ENCODE results near the gene ACOXL. TPM values are rescaled to one million over a fixed set of nuclear protein-coding genes. Genes with fewer than 3 reads are reported as not detected.

ACOXL gene
- total RNA-seq, 2 experiments from 2014 or later, result 0.26 to 0.41 TPM

DNA sequence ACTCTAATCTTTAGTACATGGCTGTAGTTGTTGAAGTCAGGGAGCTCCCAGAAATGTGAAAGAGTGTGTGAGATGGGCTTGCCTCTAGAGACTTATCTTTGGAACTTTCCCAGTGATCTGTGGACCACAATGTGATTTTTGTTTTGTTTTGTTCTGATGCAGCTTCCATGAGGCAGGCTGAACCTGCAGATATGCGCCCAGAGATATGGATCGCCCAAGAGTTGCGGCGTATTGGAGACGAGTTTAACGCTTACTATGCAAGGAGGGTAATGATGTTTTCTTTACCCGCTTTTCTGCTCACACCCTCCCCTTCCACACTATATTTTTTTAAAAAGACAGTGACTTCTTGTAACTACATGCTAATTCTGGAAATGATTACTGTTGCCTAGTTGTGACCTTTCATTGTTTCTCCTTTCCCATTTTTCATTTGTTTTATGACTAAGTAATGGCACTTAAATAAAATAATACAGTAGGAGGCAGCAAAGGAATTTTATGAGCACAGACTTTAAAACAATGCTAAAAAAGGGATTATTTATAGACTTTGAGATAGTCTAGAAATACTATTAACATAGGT, 417.6 kb downstream of the ACOXL start:
- H3K9me3 Mint-ChIP-seq, result no peaks in the 10 kb centered on the region
- intact Hi-C loops (cut with micrococcal nuclease), result no loop called here
- peaks cover 15% of the 10 kb centered on the region for H3K4me1 Mint-ChIP-seq (ENCODE audit: low read depth)
- H3K27ac Mint-ChIP-seq, result no peak overlapping the region
- no peak overlapping the region for H3K4me3 Mint-ChIP-seq
- DNase-seq, result no peak
- H3K36me3 Mint-ChIP-seq, result peaks cover 63% of the 10 kb centered on the region
- CTCF ChIA-PET, result no interaction called here
- POLR2A ChIA-PET, result interaction anchor here (0.8 kb wide), 1 partner anchor 40 kb away, joined by 3 read pairs; no protein-coding TSS in a partner anchor
- H3K27me3 Mint-ChIP-seq, result no peaks in the 10 kb centered on the region

DNA sequence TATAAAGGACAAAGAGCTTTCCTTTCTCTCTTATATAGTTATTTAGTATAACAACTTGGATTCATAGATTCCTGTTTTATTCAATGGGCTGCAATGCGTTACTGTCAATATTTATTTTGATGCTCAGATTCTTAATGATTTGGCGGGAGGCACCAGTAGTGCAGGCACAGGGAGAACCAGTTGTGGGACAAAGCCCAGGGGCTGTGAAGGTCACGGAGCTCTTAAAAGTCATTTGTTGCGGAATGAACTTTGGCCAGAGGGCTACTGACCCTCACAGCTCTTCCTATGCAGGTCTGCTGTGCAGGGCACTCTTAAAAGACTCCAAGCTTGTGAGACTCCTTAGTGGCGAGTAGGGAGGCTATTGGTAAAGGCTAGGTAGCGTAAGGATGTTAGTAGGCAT, 422.4 kb downstream of the ACOXL start:
- no peak overlapping the region for H3K4me3 Mint-ChIP-seq
- intact Hi-C loops (cut with micrococcal nuclease), result no loop called here
- CTCF ChIA-PET, result no interaction called here
- no peak for DNase-seq
- H3K36me3 Mint-ChIP-seq, result peaks cover 75% of the 10 kb centered on the region
- no peaks in the 10 kb centered on the region for H3K9me3 Mint-ChIP-seq
- no peaks in the 10 kb centered on the region for H3K27me3 Mint-ChIP-seq
- H3K27ac Mint-ChIP-seq, result no peak overlapping the region
- POLR2A ChIA-PET, result no interaction called here
- H3K4me1 Mint-ChIP-seq (ENCODE audit: low read depth), result peaks cover 15% of the 10 kb centered on the region

DNA sequence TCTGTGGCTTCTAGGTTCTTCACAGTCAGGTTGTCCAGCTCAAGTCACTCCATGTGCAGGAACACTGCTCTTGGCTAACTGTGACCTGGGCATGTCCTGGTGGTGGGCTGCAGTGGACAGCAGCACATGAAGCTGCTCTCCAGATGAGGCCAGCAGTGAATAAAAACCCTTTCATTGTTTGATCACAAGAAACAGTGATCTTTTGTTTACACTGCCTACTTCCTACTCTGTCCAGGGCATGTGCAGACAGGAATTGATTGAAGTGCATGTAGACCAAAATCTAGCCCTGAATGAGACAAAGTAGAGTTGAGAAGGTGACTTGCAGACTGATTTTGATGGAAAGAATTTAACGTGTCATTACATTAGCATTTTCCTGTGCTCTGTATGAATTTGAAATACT, 423.2 kb downstream of the ACOXL start:
- ChIA-PET CTCF (no interaction called here), POLR2A (no interaction called here)
- peaks cover 11% of the 10 kb centered on the region for H3K4me1 Mint-ChIP-seq (ENCODE audit: low read depth)
- H3K4me3 Mint-ChIP-seq, result no peak overlapping the region
- no peaks in the 10 kb centered on the region for H3K27me3 Mint-ChIP-seq
- intact Hi-C loops (cut with micrococcal nuclease), result no loop called here
- peaks cover 75% of the 10 kb centered on the region for H3K36me3 Mint-ChIP-seq
- no peaks in the 10 kb centered on the region for H3K9me3 Mint-ChIP-seq
- no peak for DNase-seq
- H3K27ac Mint-ChIP-seq, result no peak overlapping the region

DNA sequence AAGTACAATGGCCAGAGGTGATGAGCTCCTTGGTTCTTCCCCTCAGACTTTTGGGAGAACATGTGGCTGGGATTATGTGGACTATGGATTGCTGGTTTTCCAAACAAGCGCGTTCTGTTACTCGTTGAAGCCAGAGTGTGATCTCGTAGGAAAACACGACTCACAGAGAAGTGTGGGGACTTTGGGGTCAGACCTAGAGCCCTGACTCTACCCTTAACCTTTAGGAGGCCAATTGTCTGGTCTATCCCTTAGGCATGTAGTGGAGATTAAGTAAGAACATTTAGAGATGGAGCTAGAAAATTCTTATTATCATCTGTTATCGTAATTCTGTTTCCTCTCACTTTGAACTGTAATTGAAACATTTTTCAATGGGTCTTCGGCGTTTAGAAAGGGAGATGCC, 424.2 kb downstream of the ACOXL start:
- intact Hi-C loops (cut with micrococcal nuclease), result no loop called here
- ChIA-PET CTCF (no interaction called here), POLR2A (interaction anchor here (0.7 kb wide), 1 partner anchor 9 kb away, joined by 3 read pairs; no protein-coding TSS in a partner anchor)
- Mint-ChIP-seq H3K36me3 (peaks cover 74% of the 10 kb centered on the region), H3K27ac (no peak overlapping the region), H3K4me3 (no peak overlapping the region), H3K9me3 (no peaks in the 10 kb centered on the region), H3K4me1 (ENCODE audit: low read depth) (peaks cover 11% of the 10 kb centered on the region), H3K27me3 (no peaks in the 10 kb centered on the region)
- DNase-seq, result no peak

DNA sequence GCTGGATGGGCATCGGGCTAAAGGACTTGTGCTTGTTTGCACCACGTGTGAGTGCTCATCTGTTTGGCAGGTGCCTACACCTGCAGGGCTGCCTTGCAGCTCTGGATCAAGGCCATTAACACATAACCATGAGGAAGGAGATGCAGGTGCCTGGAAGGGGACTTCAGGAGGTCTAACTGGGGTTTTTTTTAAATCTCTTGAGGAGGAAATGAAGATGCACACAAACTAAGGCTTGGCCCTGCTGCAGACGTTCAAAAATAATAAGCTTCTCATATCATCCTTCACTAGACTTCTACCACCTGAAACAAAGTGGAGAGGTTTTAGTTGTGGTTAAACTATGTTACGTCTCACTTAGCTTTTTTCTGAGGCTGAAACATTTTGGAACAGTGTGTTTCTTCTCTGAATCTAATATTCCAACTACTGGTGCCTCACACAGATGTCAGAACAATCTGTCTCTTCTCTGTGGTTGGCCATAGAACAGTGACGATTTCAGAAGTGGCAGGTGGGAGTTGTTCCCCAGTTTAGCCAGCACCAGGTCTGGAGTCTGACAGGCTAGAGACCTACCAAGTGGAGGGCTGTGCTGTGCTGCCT, 424.8 kb downstream of the ACOXL start:
- no peak overlapping the region for H3K27ac Mint-ChIP-seq
- H3K9me3 Mint-ChIP-seq, result no peaks in the 10 kb centered on the region
- H3K27me3 Mint-ChIP-seq, result no peaks in the 10 kb centered on the region
- ChIA-PET POLR2A (no interaction called here), CTCF (no interaction called here)
- intact Hi-C loops (cut with micrococcal nuclease), result no loop called here
- peaks cover 72% of the 10 kb centered on the region for H3K36me3 Mint-ChIP-seq
- peaks cover 12% of the 10 kb centered on the region for H3K4me1 Mint-ChIP-seq (ENCODE audit: low read depth)
- DNase-seq, result no peak
- H3K4me3 Mint-ChIP-seq, result no peak overlapping the region

DNA sequence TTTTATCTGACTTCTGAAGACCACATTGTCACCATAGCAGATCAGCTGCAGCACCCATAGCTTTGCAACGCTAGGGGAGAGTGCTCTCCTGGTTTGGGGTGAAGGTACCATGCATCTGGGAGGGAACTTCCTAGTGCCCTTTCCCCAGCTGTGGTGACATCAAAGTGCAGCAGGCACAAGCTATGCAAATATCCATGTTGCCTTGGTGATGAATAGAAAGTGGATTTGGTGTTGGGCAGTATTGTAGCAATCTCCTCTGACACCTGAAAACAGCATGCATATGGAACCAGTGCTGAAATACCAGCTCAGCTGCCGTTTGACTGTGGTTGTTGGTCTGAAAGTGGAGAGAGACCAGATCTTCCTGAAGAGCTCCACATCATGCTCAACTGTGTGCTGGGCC, 425.4 kb downstream of the ACOXL start:
- H3K27me3 Mint-ChIP-seq, result no peaks in the 10 kb centered on the region
- intact Hi-C loops (cut with micrococcal nuclease), result no loop called here
- H3K9me3 Mint-ChIP-seq, result no peaks in the 10 kb centered on the region
- H3K27ac Mint-ChIP-seq, result no peak overlapping the region
- H3K4me1 Mint-ChIP-seq (ENCODE audit: low read depth), result peaks cover 19% of the 10 kb centered on the region
- CTCF ChIA-PET, result no interaction called here
- POLR2A ChIA-PET, result no interaction called here
- no peak for DNase-seq
- peaks cover 72% of the 10 kb centered on the region for H3K36me3 Mint-ChIP-seq
- no peak overlapping the region for H3K4me3 Mint-ChIP-seq

DNA sequence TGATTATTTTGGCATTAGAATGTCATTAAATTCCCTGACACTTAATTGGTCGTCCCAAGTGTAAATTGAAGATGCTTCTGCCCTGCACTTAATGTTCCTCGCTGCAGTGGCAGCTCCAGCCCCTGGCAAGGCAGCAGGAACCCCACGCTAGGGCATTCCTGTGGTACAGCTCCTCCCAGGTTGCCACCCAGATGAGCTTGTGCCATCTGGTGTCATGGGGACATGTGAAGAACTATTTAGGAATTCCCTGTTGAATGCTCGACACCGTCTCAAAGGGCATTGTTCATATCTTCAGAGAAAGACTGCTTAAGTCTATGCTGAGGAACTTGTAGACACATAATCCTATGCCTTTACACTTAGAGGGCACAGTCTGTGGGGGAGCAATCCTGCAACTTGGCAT, 427.3 kb downstream of the ACOXL start:
- Mint-ChIP-seq H3K4me1 (ENCODE audit: low read depth) (peaks cover 25% of the 10 kb centered on the region), H3K9me3 (no peaks in the 10 kb centered on the region), H3K4me3 (no peak overlapping the region), H3K27me3 (no peaks in the 10 kb centered on the region), H3K27ac (no peak overlapping the region), H3K36me3 (peaks cover 72% of the 10 kb centered on the region)
- intact Hi-C loops (cut with micrococcal nuclease), result no loop called here
- ChIA-PET POLR2A (no interaction called here), CTCF (no interaction called here)
- no peak for DNase-seq

DNA sequence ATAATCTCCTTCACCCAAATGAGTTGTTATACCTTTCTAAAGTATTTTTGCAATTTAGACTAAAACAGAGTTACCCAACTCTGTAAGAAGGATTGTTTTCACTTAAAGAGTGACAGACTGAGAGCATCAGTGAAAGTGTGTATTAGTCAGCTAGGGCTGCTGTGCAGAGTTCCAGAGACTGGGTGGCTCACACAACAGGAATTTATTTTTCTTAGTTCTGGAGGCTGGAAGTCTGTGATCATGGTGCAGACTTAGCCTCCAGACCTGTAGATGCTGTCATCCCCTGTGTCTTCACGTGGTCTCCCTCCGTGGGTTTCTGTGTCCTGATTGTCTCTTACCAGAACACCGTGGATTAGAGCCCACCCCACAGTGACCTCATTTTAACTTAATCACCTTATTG, 428.4 kb downstream of the ACOXL start:
- no peak for DNase-seq
- Mint-ChIP-seq H3K4me1 (ENCODE audit: low read depth) (peaks cover 25% of the 10 kb centered on the region), H3K36me3 (peaks cover 72% of the 10 kb centered on the region), H3K27me3 (no peaks in the 10 kb centered on the region), H3K4me3 (no peak overlapping the region), H3K27ac (no peak overlapping the region), H3K9me3 (no peaks in the 10 kb centered on the region)
- ChIA-PET POLR2A (no interaction called here), CTCF (no interaction called here)
- intact Hi-C loops (cut with micrococcal nuclease), result no loop called here

DNA sequence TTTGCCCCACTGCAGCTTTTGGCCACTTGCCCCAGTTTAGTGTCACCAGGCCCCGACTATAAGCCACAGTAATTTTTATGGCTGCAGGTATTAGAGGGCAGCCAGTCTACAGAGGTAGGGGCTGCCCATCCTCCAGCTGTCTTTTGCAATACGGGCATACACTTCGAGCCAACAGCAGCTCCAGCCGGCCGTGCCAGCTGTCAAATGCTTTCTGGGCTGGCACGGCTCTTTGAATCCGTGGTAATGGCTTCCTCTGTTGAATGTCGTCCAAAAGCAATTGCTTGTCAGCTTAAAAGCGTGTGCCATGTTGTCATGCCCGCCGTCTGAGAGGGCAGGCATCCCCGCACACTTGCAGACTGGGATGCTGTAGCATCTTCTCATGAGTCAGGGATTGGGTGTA, 429.6 kb downstream of the ACOXL start:
- Mint-ChIP-seq H3K4me1 (ENCODE audit: low read depth) (peaks cover 16% of the 10 kb centered on the region), H3K9me3 (no peaks in the 10 kb centered on the region), H3K36me3 (peaks cover 67% of the 10 kb centered on the region), H3K4me3 (no peak overlapping the region), H3K27ac (no peak overlapping the region), H3K27me3 (no peaks in the 10 kb centered on the region)
- DNase-seq, result no peak
- intact Hi-C loops (cut with micrococcal nuclease), result no loop called here
- ChIA-PET POLR2A (no interaction called here), CTCF (interaction anchor here (0.9 to 1.0 kb wide), 2 partner anchors 59 to 350 kb away, joined by 3 to 4 read pairs; no protein-coding TSS in a partner anchor)

DNA sequence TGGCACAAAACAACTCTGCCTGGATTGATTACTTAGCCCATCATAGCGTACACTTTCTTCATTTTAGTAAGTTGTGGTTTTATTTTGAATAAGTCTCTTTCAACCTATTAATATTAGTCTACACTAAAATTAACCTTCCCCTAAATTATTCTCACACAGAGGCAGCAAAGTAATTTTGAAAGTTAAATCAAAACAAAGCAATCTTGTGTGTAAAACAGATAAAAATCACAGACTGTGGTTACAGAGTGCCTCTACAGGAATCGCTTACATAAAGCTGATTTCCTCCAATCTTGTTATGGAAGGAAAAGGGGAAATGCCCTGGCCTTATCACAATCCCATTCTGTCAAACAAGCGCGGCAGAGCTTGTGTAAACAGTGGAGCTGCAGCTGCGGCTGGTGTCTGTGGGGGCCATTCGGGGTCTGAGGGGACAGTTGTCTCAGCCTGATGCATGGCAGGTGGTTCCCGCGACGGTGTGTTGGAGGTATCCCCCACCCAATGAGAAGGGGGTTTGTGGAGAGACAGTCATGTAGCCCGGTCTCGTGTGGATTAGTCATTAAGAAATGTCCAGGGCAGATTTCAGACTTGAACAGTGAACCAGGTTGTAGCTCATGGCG, 430.5 kb downstream of the ACOXL start:
- no peak for DNase-seq
- POLR2A ChIA-PET, result no interaction called here
- intact Hi-C loops (cut with micrococcal nuclease), result no loop called here
- Mint-ChIP-seq H3K27ac (no peak overlapping the region), H3K4me1 (ENCODE audit: low read depth) (peaks cover 23% of the 10 kb centered on the region), H3K27me3 (no peaks in the 10 kb centered on the region), H3K4me3 (no peak overlapping the region), H3K36me3 (peaks cover 62% of the 10 kb centered on the region), H3K9me3 (no peaks in the 10 kb centered on the region)
- CTCF ChIA-PET, result interaction anchor here (0.9 kb wide), 1 partner anchor 58 kb away, joined by 3 read pairs; no protein-coding TSS in a partner anchor

DNA sequence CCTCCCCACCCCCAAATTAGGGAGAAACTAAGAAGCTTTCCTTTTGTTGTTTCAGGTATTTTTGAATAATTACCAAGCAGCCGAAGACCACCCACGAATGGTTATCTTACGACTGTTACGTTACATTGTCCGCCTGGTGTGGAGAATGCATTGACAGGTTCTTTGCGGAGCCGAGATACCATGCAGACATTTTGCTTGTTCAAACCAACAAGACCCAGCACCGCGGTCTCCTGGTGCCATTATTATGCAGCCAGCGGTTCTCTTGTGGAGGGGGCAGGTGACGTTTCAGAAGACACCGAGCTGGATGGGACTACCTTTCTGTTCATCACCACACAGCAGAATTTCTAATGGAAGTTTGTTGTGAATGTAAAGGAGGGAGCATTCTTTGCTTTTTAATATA, 431.7 kb downstream of the ACOXL start:
- H3K27ac Mint-ChIP-seq, result no peak overlapping the region
- peaks cover 34% of the 10 kb centered on the region for H3K4me1 Mint-ChIP-seq (ENCODE audit: low read depth)
- ChIA-PET POLR2A (no interaction called here), CTCF (no interaction called here)
- H3K4me3 Mint-ChIP-seq, result no peak overlapping the region
- H3K36me3 Mint-ChIP-seq, result peaks cover 54% of the 10 kb centered on the region
- DNase-seq, result no peak
- intact Hi-C loops (cut with micrococcal nuclease), result no loop called here
- peaks cover under 1% of the 10 kb centered on the region for H3K27me3 Mint-ChIP-seq
- no peaks in the 10 kb centered on the region for H3K9me3 Mint-ChIP-seq

DNA sequence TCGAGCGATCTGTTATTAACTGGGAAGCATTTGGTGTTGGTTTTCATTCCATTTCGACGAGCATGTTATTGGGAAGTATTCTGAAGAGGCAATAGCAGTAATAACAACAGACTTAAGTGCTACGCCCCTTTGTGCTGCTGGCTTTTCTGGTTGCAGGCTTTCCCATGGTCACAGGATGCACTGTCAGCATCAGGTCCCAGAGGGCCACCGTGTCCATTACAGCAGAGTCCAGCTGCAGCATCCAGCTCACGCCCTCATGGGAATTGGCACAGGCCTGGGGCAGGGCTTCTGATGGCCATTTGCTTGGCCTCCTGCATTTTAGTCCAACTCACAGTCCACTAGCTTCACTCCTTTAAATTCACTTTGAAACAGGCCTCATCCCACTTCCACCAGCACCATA, 432.7 kb downstream of the ACOXL start:
- DNase-seq, result no peak
- ChIA-PET POLR2A (no interaction called here), CTCF (no interaction called here)
- no peak overlapping the region for H3K27ac Mint-ChIP-seq
- peaks cover 49% of the 10 kb centered on the region for H3K36me3 Mint-ChIP-seq
- H3K4me1 Mint-ChIP-seq (ENCODE audit: low read depth), result peaks cover 36% of the 10 kb centered on the region
- peaks cover 10% of the 10 kb centered on the region for H3K27me3 Mint-ChIP-seq
- intact Hi-C loops (cut with micrococcal nuclease), result loop anchor here (5.0 kb wide), 1 partner anchor 48 kb away; no protein-coding TSS in a partner anchor
- no peaks in the 10 kb centered on the region for H3K9me3 Mint-ChIP-seq
- H3K4me3 Mint-ChIP-seq, result no peak overlapping the region

DNA sequence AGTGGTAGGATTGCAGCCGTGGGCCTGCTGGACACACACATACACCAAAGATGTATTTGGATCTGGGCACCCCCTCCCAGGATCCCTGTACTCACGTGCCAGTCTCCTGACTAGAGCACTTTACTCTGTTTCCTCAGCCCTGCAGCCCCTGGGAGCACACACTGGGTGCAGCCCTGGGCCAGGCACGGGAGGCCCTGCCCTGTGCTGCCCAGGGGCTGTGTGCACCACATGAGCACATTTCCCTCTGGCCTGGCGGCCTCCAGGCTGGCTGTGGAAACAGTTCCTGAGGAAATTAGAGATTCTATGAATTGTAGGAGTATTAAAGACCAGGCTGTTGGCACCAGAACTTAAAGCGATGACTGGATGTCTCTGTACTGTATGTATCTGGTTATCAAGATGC, 433.7 kb downstream of the ACOXL start:
- ChIA-PET CTCF (no interaction called here), POLR2A (no interaction called here)
- no peak for DNase-seq
- H3K36me3 Mint-ChIP-seq, result peaks cover 40% of the 10 kb centered on the region
- H3K27me3 Mint-ChIP-seq, result peaks cover 13% of the 10 kb centered on the region
- intact Hi-C loops (cut with micrococcal nuclease), result loop anchor here (5.0 kb wide), 1 partner anchor 49 kb away; no protein-coding TSS in a partner anchor
- no peak overlapping the region for H3K4me3 Mint-ChIP-seq
- no peaks in the 10 kb centered on the region for H3K9me3 Mint-ChIP-seq
- H3K27ac Mint-ChIP-seq, result no peak overlapping the region
- peaks cover 36% of the 10 kb centered on the region for H3K4me1 Mint-ChIP-seq (ENCODE audit: low read depth)
